Measurements from ENCODE around the gene ATRIP.
A peak's percentile ranks its signal among the peaks of the same experiment; 100 is the strongest.

ATRIP gene

DNA sequence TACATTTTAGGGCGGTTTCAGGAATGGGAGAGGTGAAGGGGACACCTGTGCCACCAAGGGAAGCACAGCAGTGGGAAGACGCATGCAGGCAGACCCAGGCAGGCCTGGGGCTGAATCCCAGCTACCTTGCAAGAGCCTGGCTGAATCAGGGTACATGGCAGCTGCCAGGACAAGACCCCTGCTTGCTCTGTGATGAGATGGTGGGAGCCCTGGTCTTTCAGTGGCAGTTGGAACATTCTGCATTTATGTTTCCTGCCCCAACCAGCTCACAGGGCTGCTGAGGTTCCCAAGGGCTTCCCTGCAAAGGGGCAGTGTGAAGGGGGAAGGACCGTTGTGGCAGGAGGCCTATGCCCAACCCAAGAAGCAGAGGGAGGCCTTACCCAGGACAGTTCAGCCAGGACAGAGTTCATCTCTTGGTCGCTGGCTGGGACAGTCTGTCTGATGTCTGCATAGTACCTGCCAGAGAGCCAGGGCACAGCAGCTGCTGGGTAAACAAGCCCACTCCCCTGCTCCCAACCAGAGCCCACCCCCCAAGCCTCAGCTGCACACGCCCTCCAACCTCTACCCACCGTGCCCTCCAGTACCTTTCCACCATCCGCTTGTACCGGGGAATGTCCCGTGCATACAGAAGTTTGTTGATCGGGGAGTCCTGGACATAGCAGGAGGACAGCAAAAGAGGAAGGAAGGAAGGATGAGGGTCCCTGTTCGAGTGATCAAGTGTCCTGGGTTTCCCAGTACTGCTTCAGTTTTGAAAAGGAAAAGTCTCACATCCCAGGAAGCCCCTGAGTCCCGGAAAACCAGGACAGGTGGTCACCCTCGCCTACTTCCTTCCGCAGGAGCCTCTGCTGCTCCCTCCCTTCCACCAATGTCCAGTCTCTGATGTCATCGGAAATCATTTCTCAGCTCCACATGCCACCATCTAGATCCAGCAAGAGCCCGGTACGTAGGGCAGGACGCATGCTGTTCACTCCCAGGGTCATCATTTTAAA lies 39.8 kb upstream of the ATRIP start:
- peak; percentile 11 for DNase-seq (ENCODE audit: low spot score)

DNA sequence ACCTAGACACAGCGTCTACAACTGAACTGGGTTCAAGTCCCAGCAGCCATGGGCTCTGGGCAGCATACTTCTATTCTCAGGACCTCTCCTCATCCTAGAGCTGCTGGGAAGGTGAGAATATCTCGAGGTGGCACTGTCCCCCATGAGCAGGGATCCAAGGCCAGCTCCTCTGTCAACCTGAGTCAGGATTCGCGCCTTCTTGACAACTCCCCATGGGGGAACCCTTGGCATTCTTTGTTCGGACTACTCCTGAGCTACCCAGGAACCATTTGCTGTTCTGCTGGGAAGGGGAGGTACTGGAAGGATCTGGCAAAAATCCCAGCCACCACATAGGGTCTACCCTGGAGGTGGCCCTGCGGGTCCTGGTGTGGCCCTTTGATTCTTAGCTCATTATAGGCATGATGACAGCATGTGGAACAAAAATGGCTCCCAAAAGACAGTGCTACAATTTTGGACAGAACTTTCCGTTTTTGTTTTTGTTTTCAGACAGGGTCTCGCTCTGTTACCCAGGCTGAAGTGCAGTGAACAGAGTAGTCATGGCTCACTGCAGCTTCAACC lies 38.9 kb upstream of the ATRIP start:
- TF ChIP-seq, protein P1, sequence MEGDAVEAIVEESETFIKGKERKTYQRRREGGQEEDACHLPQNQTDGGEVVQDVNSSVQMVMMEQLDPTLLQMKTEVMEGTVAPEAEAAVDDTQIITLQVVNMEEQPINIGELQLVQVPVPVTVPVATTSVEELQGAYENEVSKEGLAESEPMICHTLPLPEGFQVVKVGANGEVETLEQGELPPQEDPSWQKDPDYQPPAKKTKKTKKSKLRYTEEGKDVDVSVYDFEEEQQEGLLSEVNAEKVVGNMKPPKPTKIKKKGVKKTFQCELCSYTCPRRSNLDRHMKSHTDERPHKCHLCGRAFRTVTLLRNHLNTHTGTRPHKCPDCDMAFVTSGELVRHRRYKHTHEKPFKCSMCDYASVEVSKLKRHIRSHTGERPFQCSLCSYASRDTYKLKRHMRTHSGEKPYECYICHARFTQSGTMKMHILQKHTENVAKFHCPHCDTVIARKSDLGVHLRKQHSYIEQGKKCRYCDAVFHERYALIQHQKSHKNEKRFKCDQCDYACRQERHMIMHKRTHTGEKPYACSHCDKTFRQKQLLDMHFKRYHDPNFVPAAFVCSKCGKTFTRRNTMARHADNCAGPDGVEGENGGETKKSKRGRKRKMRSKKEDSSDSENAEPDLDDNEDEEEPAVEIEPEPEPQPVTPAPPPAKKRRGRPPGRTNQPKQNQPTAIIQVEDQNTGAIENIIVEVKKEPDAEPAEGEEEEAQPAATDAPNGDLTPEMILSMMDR (IDR thresholded peaks at IDR 0.05; ENCODE audit: extremely low read depth, missing control alignments), result no peak
- DNase-seq (ENCODE audit: low spot score), result peak; percentile 9

More for the DNA sequence above, 39.8 kb upstream of the ATRIP start:
- TF ChIP-seq, protein P1 (IDR thresholded peaks at IDR 0.05; ENCODE audit: extremely low read depth, missing control alignments), result no peak

DNA sequence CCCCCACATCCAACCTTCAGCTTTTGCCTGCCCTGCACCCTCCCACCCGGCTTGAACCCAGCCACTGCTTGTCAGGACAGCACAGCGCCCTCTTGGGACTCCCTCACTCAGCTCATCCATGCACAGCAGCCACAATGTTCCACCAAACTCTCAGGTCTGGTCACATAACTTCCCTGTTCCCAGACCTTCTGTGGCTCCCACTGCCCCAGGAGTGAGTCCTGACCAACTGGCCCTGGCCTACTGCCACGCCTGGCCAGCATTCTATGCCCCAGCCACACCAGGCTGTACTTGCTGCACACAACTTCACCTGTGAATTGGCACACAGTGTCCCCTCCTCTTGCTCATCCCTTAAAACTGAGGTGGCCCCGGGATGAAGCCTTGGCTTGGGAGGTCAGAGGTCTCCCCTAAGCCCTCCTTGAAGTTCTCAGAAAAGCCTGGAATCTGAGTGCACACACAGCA lies 37.7 kb upstream of the ATRIP start:
- TF ChIP-seq, protein P1 (IDR thresholded peaks at IDR 0.05; ENCODE audit: extremely low read depth, missing control alignments), result no peak
- peak; percentile 26 for DNase-seq (ENCODE audit: low spot score)

DNA sequence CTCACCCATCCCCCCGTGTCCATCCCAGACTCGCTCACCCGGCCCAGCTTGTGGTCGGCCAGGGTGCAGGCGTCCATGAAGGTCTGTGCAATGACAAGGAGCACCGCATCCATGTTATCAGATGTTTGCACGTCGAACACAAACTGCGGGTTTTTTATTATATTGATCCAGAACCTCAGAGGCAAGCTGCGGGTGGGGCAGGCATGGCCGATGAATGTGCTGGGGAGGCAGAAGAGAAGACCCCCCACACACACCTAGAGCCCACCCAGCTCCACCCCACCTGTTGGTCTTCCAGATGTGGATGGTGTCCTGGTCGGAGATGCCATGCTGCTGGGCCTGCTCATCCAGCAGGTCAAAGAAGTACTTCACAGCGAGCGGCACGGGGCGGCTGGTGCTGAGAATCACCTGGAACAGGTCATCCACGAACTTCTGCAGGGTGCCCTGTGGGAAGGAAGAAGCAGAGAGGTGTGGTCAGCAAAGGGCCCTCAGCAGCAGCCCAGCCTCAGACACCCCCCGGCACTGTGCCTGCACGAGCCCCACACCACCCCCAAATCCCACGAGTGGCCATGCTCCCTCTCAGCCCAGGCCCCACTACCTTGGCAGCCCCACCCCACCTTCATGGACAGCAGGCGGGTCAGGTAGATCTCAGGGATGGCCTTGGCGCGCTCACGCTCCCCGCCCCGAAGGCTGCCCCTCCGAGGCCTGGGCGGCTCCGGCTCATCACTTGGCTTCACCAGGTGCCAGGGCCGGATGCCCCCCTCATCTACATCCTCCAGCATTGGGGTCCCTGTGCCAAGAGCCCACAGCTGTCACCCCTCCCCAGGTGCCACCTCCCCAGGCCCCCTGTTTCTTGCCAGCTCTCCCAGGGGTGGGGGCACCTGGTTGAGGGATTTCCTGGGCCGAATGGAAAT lies 37.0 kb upstream of the ATRIP start:
- DNase-seq (ENCODE audit: low spot score), result peak; percentile 17
- TF ChIP-seq, protein P1 (IDR thresholded peaks at IDR 0.05; ENCODE audit: extremely low read depth, missing control alignments), result no peak

DNA sequence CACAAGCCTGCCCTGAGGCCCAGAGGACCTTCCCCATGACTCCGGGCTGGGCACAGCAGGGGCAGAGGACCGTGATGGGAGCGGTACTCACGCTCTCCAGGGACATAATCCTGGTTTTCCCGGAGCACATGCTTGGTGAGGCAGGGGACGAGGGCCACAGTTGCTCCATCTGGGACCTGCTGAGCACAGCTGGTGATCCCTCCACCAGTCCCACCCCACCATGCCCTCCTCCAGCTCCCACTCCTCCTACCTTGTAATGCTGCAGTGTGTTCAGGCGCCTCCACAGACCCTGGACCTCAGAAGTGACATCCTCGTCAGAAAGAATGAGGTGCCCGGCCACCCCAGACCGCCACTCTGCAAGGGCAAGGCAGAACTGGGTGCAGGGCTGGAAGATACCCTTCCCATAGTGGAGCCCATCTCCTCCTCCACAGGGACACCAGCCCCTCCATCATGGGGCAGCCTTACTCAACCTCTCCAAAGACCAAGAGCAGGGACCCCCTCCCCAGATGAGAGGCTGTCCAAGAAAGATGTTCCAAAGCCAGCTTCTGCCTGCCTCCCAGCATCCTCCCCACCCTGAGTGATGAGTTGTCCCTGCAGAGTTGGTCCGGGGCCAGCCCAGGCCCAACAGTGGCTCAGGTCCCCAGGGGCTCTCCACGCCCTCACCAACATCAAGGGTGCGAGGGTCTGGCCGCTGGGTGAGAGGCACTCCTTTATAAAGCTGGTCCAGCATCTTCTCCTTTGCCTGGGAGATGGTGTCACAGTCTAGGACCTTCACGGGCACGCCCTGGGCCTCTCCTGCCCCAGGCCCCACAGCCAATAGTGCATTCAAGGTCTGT lies 36.1 kb upstream of the ATRIP start:
- TF ChIP-seq, protein P1 (IDR thresholded peaks at IDR 0.05; ENCODE audit: extremely low read depth, missing control alignments), result no peak
- peak; percentile 17 for DNase-seq (ENCODE audit: low spot score)

DNA sequence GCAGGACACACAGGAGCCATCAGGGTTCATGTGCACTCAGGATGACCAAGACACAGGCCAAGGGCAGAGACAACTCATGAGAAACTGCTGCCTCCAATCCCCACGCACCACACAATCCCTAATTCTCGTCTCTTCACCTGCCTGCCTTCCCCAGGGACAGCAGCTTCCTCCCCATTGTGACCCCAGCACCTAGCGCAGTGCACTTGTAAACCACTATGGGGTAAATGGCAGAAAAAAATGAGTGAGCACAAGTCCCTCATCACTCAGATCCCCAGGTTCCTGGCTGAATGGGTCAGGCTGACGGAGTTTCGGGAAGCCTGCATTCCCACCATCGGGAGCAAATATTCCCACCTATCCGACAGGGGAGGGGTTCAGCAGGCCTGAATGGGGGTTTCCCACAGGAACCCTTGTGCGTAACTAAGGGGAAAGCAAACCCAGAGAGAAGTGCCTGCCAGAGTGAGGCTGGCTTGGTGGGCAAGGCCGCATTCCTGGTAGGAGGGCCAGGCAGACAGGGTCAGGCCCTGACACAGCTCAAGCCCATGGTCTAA lies 35.4 kb upstream of the ATRIP start:
- TF ChIP-seq, protein P1 (IDR thresholded peaks at IDR 0.05; ENCODE audit: extremely low read depth, missing control alignments), result no peak
- peak; percentile 10 for DNase-seq (ENCODE audit: low spot score)
